ENCODE data around the gene AK3. TPM values are rescaled to one million over a fixed set of nuclear protein-coding genes. Genes with fewer than 3 reads are reported as not detected.
A peak's percentile ranks its signal among the peaks of the same experiment; 100 is the strongest.
"Not testable (repeated sequence)": the region's sequence is repeated elsewhere in the genome, so short reads cannot be mapped to it uniquely, and the experiment has no call there.

Gene AK3
- total RNA-seq, 1 donor, result 23.7 TPM

- H3K4me3 ChIP-seq (ENCODE audit: low read length), result peak overlapping the region; percentile 10
- peaks cover 49% of the 10 kb centered on the region for H3K4me1 ChIP-seq (ENCODE audit: insufficient read depth, low read length)
- no peaks in the 10 kb centered on the region for H3K27me3 ChIP-seq (ENCODE audit: insufficient read depth, low read length)
- H3K9me3 ChIP-seq (ENCODE audit: low read depth, low read length), result no peaks in the 10 kb centered on the region
Observed at GRCh38 chr9:4762108-4762885, 21.3 kb upstream of the AK3 start.

GRCh38 chr9:4760122-4760521, 19.1 kb upstream of the AK3 start:
- Histone ChIP-seq H3K27me3 (ENCODE audit: insufficient read depth, low read length) (no peaks in the 10 kb centered on the region), H3K4me3 (ENCODE audit: low read length) (no peak overlapping the region), H3K4me1 (ENCODE audit: insufficient read depth, low read length) (peaks cover 49% of the 10 kb centered on the region), H3K9me3 (ENCODE audit: low read depth, low read length) (no peaks in the 10 kb centered on the region)

GRCh38 chr9:4756420-4756819, 15.4 kb upstream of the AK3 start:
- no peak overlapping the region for H3K4me3 ChIP-seq (ENCODE audit: low read length)
- no peaks in the 10 kb centered on the region for H3K9me3 ChIP-seq (ENCODE audit: low read depth, low read length)
- H3K27me3 ChIP-seq (ENCODE audit: insufficient read depth, low read length), result no peaks in the 10 kb centered on the region
- H3K4me1 ChIP-seq (ENCODE audit: insufficient read depth, low read length), result peaks cover 33% of the 10 kb centered on the region

- H3K4me1 ChIP-seq (ENCODE audit: insufficient read depth, low read length), result peaks cover 21% of the 10 kb centered on the region
- no peaks in the 10 kb centered on the region for H3K9me3 ChIP-seq (ENCODE audit: low read depth, low read length)
- no peaks in the 10 kb centered on the region for H3K27me3 ChIP-seq (ENCODE audit: insufficient read depth, low read length)
- H3K4me3 ChIP-seq (ENCODE audit: low read length), result no peak overlapping the region
Observed at GRCh38 chr9:4755026-4755609, 14.1 kb upstream of the AK3 start.

GRCh38 chr9:4754530-4754929, 13.5 kb upstream of the AK3 start:
- not testable (repeated sequence) for H3K4me3 ChIP-seq (ENCODE audit: low read length); H3K27me3 ChIP-seq (ENCODE audit: insufficient read depth, low read length); H3K9me3 ChIP-seq (ENCODE audit: low read depth, low read length)
- H3K4me1 ChIP-seq (ENCODE audit: insufficient read depth, low read length), result peaks cover 15% of the 10 kb centered on the region

GRCh38 chr9:4750023-4750673, 9.1 kb upstream of the AK3 start:
- H3K9me3 ChIP-seq (ENCODE audit: low read depth, low read length), result no peaks in the 10 kb centered on the region
- no peaks in the 10 kb centered on the region for H3K27me3 ChIP-seq (ENCODE audit: insufficient read depth, low read length)
- H3K4me3 ChIP-seq (ENCODE audit: low read length), result no peak overlapping the region
- peaks cover 9% of the 10 kb centered on the region for H3K4me1 ChIP-seq (ENCODE audit: insufficient read depth, low read length)

- no peak overlapping the region for H3K4me3 ChIP-seq (ENCODE audit: low read length)
- H3K9me3 ChIP-seq (ENCODE audit: low read depth, low read length), result no peaks in the 10 kb centered on the region
- H3K4me1 ChIP-seq (ENCODE audit: insufficient read depth, low read length), result no peaks in the 10 kb centered on the region
- H3K27me3 ChIP-seq (ENCODE audit: insufficient read depth, low read length), result no peaks in the 10 kb centered on the region
Observed at GRCh38 chr9:4748612-4749011, 7.6 kb upstream of the AK3 start.

GRCh38 chr9:4746278-4747030, 5.5 kb upstream of the AK3 start:
- no peaks in the 10 kb centered on the region for H3K27me3 ChIP-seq (ENCODE audit: insufficient read depth, low read length)
- no peak overlapping the region for H3K4me3 ChIP-seq (ENCODE audit: low read length)
- H3K4me1 ChIP-seq (ENCODE audit: insufficient read depth, low read length), result peaks cover 6% of the 10 kb centered on the region
- no peaks in the 10 kb centered on the region for H3K9me3 ChIP-seq (ENCODE audit: low read depth, low read length)

GRCh38 chr9:4743131-4743875, 2.3 kb upstream of the AK3 start:
- Histone ChIP-seq H3K4me1 (ENCODE audit: insufficient read depth, low read length) (peaks cover 24% of the 10 kb centered on the region), H3K27me3 (ENCODE audit: insufficient read depth, low read length) (no peaks in the 10 kb centered on the region), H3K9me3 (ENCODE audit: low read depth, low read length) (no peaks in the 10 kb centered on the region), H3K4me3 (ENCODE audit: low read length) (no peak overlapping the region)

GRCh38 chr9:4742246-4742645, 1.2 kb upstream of the AK3 start:
- Histone ChIP-seq H3K27me3 (ENCODE audit: insufficient read depth, low read length) (no peaks in the 10 kb centered on the region), H3K4me3 (ENCODE audit: low read length) (no peak overlapping the region), H3K4me1 (ENCODE audit: insufficient read depth, low read length) (peaks cover 24% of the 10 kb centered on the region), H3K9me3 (ENCODE audit: low read depth, low read length) (no peaks in the 10 kb centered on the region)

- Histone ChIP-seq H3K9me3 (ENCODE audit: low read depth, low read length) (no peaks in the 10 kb centered on the region), H3K4me1 (ENCODE audit: insufficient read depth, low read length) (peaks cover 24% of the 10 kb centered on the region), H3K4me3 (ENCODE audit: low read length) (peak overlapping the region; percentile 75), H3K27me3 (ENCODE audit: insufficient read depth, low read length) (no peaks in the 10 kb centered on the region)
Observed at GRCh38 chr9:4741365-4742089, 525 bp upstream of the AK3 start.

- Histone ChIP-seq H3K9me3 (ENCODE audit: low read depth, low read length) (no peaks in the 10 kb centered on the region), H3K4me3 (ENCODE audit: low read length) (peak overlapping the region; percentile 75), H3K4me1 (ENCODE audit: insufficient read depth, low read length) (peaks cover 24% of the 10 kb centered on the region), H3K27me3 (ENCODE audit: insufficient read depth, low read length) (no peaks in the 10 kb centered on the region)
Observed at GRCh38 chr9:4740388-4740637, 689 bp downstream of the AK3 start.

- peak overlapping the region; percentile 75 for H3K4me3 ChIP-seq (ENCODE audit: low read length)
- H3K4me1 ChIP-seq (ENCODE audit: insufficient read depth, low read length), result peaks cover 24% of the 10 kb centered on the region
- H3K9me3 ChIP-seq (ENCODE audit: low read depth, low read length), result no peaks in the 10 kb centered on the region
- no peaks in the 10 kb centered on the region for H3K27me3 ChIP-seq (ENCODE audit: insufficient read depth, low read length)
Observed at GRCh38 chr9:4739587-4740387, 1.2 kb downstream of the AK3 start.
